GM12878 (cell line): ENCODE measurements around the gene TMEM87A. TPM values are rescaled to one million over a fixed set of nuclear protein-coding genes. Genes with fewer than 3 reads are reported as not detected.

Source experiments
- ATAC-seq: fragments of 200-7000 bp; cut with Tn5 transposase; 3 replicates; pipeline ENCODE4 v1.9.1; 2020; ENCODE audit warnings: mild to moderate bottlenecking, moderate library complexity
- BruUV-seq: library from RNA; stranded (reverse); fragments of 400-500 nt; replicated peaks from 2 replicates; lab custom pipeline; 2021; lab: Mats Ljungman, UMichigan
- CTCF ChIA-PET: fragments of 300-600 bp; sonication (Branson Sonifier 250); formaldehyde crosslinking; extraction: SDS; loops from one replicate; lab custom pipeline; 2021; ENCODE audit warnings: inconsistent platforms; lab: Yijun Ruan, JAX
- POLR2A ChIA-PET: fragments of 350-600 bp; formaldehyde crosslinking; extraction: SDS; loops from one replicate; lab custom pipeline; 2021; ENCODE audit warnings: inconsistent platforms; lab: Charles Lee
- RAD21 ChIA-PET: fragments of 300-600 bp; sonication (Branson Sonifier 250); formaldehyde crosslinking; loops from one replicate; lab custom pipeline; 2023; ENCODE audit warnings: antibody characterized with exemption; ENCODE audit not compliant: unreplicated experiment; lab: Charles Lee
- SMC1A ChIA-PET: fragments of 300-600 bp; sonication (Branson Sonifier 250); formaldehyde crosslinking; loops from one replicate; lab custom pipeline; 2023; ENCODE audit not compliant: unreplicated experiment, uncharacterized antibody; lab: Charles Lee
- DNase-seq: peaks from one replicate; pipeline ENCODE4 v3.0.0-alpha.2; 2011; ENCODE audit warnings: low read depth, low spot score
- FAIRE-seq: peaks from 3 replicates; lab custom pipeline; 2011; peaks lifted over from hg19 to GRCh38; lab: Jason Lieb, UNC
- H2AFZ ChIP-seq: 2 replicates; pipeline ENCODE4 v1.6.0; 2011; ENCODE audit warnings: low read depth, low read length, control low read depth; ENCODE audit not compliant: control insufficient read depth
- H3K27ac ChIP-seq: 2 replicates; pipeline ENCODE4 v1.5.1; 2011; ENCODE audit warnings: control low read depth; ENCODE audit not compliant: control insufficient read depth, insufficient read depth
- H3K27me3 ChIP-seq, 2 experiments: replicated peaks in 1 of 2; 2 replicates each; pipeline versions ENCODE4 v1.6.0 to v1.6.1; 2011; ENCODE audit warnings: low read length in 1 of 2; ENCODE audit not compliant: control insufficient read depth in 2 of 2, insufficient read depth in 2 of 2
- H3K36me3 ChIP-seq, 2 experiments: 2 replicates each; pipeline ENCODE4 v1.5.1; 2011; ENCODE audit warnings: low read length in 1 of 2; ENCODE audit not compliant: control insufficient read depth in 2 of 2, insufficient read depth in 2 of 2
- H3K4me1 ChIP-seq: 2 replicates; pipeline ENCODE4 v1.6.1; 2011; ENCODE audit warnings: mild to moderate bottlenecking, low read length, moderate library complexity, mixed read lengths; ENCODE audit not compliant: control insufficient read depth, insufficient read depth
- H3K4me2 ChIP-seq: 2 replicates; pipeline ENCODE4 v1.6.0; 2011; ENCODE audit warnings: control low read depth; ENCODE audit not compliant: control insufficient read depth, insufficient read depth
- H3K4me3 ChIP-seq: fragments of 200-600 bp; sonication (generic); 2 replicates; pipeline ENCODE4 v1.5.1; 2016
- H3K79me2 ChIP-seq: 2 replicates; pipeline ENCODE4 v1.6.0; 2011; ENCODE audit warnings: low read length; ENCODE audit not compliant: control insufficient read depth, insufficient read depth
- H3K9ac ChIP-seq: 2 replicates; pipeline ENCODE4 v1.8.0; 2011; ENCODE audit warnings: low read length, control low read depth, mixed read lengths; ENCODE audit not compliant: control insufficient read depth, insufficient read depth
- H3K9me3 ChIP-seq: replicated peaks from 3 replicates; pipeline ENCODE4 v1.5.1; 2011; ENCODE audit warnings: mild to moderate bottlenecking, low read length; ENCODE audit not compliant: control insufficient read depth, insufficient read depth
- H4K20me1 ChIP-seq: 2 replicates; pipeline ENCODE4 v1.6.0; 2011; ENCODE audit not compliant: control insufficient read depth, insufficient read depth
- BRCA1 ChIP-seq: IDR thresholded peaks from 2 replicates; pipeline ENCODE4 v1.6.1; 2011; ENCODE audit warnings: low read depth, low read length, improper control_type of control experiment
- CHD2 ChIP-seq: IDR thresholded peaks from 2 replicates; pipeline ENCODE4 v1.6.1; 2011; ENCODE audit warnings: low read depth, low read length, improper control_type of control experiment, borderline replicate concordance
- FOXM1 ChIP-seq: IDR thresholded peaks from 2 replicates; pipeline ENCODE4 v1.6.1; 2012; ENCODE audit warnings: low read depth, mild to moderate bottlenecking, inconsistent platforms, low read length, moderate library complexity
- IKZF2 ChIP-seq, 2 experiments: fragments of 450-650 bp; IDR thresholded peaks; 2 replicates each; pipeline ENCODE4 v1.6.1; 2017; ENCODE audit warnings: mild to moderate bottlenecking in 2 of 2, moderate library complexity in 2 of 2
- MTA3 ChIP-seq: IDR thresholded peaks from 2 replicates; pipeline ENCODE4 v1.6.1; 2012; ENCODE audit warnings: low read length, inconsistent platforms, borderline replicate concordance
- POLR2AphosphoS5 ChIP-seq: IDR thresholded peaks from 2 replicates; pipeline ENCODE4 v1.6.1; 2011; ENCODE audit warnings: mild to moderate bottlenecking, low read length, inconsistent platforms
- RUNX3 ChIP-seq: IDR thresholded peaks from 2 replicates; pipeline ENCODE4 v1.6.1; 2012; ENCODE audit warnings: low read length, inconsistent platforms
- ZBTB11 ChIP-seq: fragments of 450-650 bp; formaldehyde crosslinking; IDR thresholded peaks from 2 replicates; pipeline ENCODE4 v1.5.0; 2022; ENCODE audit warnings: mild to moderate bottlenecking, missing genetic modification characterization
- ZNF384 ChIP-seq: IDR thresholded peaks from 2 replicates; pipeline ENCODE4 v1.6.1; 2012; ENCODE audit warnings: low read depth, mild to moderate bottlenecking, low read length, improper control_type of control experiment, borderline replicate concordance
- WGBS: methylation state at CpG from one replicate; pipeline ENCODE4 v1.1.6; 2016; ENCODE audit warnings: low lambda C conversion rate; ENCODE audit not compliant: insufficient replicate concordance, insufficient coverage; ENCODE audit errors: missing lambda C conversion rate; 5-methylcytosine and 5-hydroxymethylcytosine counted together
- in situ Hi-C: fragments of 300-500 bp; cut with MboI; formaldehyde crosslinking; loops from 9 replicates; pipeline ENCODE4 v1.14.3; 2018; ENCODE audit warnings: mixed read lengths
- intact Hi-C: fragments of 100-400 bp; cut with micrococcal nuclease; formaldehyde crosslinking; loops from one replicate; pipeline ENCODE4 v1.14.2; 2022; ENCODE audit not compliant: unreplicated experiment
- polyA plus RNA-seq, 11 experiments: library from polyadenylated mRNA; depleted of rRNA in 4 of 11; unstranded in 6 of 11; stranded (reverse) in 5 of 11; fragments of >200 nt; fragmentation: Nextera tagmentation in 4 of 11; fragmentation: Illumina TruSeq in 1 of 11; extraction: Ambion mirVana in 4 of 11; extraction: Trizol in 1 of 11; gene quantifications; 1 replicate in 1 of 11; 2 replicates in 10 of 11; pipeline versions ENCODE4 v1.2.1 to v1.2.3, GENCODE V29; 2011 to 2016; ENCODE audit warnings: inconsistent platforms in 2 of 11, missing spikeins in 2 of 11, low read depth in 1 of 11
- total RNA-seq, 4 experiments: library from RNA; depleted of rRNA in 3 of 4; stranded (reverse); fragments of >200 nt in 3 of 4; fragmentation: Illumina TruSeq in 1 of 4; extraction: Trizol in 1 of 4; gene quantifications; 2 replicates each; pipeline versions ENCODE4 v1.2.1 to v1.2.3, GENCODE V29; 2013 to 2021

The TMEM87A gene
- total and polyA plus RNA-seq, 10 of the 15 experiments (the other 5 are each of a cell fraction or from before 2014, with no cell fraction given), result 18.2 to 53.2 (median 33.4) TPM

GRCh38 chr15:42275780-42276391, 2.7 kb upstream of the TMEM87A start:
- Histone ChIP-seq H3K4me1 (no peaks in the 10 kb centered on the region; the same call in 1 of the 2 replicates), H3K9ac (peak overlapping the region; percentile 97), H2AFZ (peak overlapping the region; percentile 57), H3K27ac (peak overlapping the region; percentile 95; the same call in 1 of the 2 replicates), H3K4me2 (peak overlapping the region; percentile 98), H3K36me3 (no peaks in the 10 kb centered on the region; a peak in 2 of 4 replicates), H3K9me3 (no peaks in the 10 kb centered on the region), H3K79me2 (peaks cover 50% of the 10 kb centered on the region), H4K20me1 (no peaks in the 10 kb centered on the region), H3K4me3 (peak overlapping the region; percentile 85), H3K27me3 (no peaks in the 10 kb centered on the region)
- RAD21 ChIA-PET, result interaction anchor here (0.6 kb wide), 1 partner anchor 82 kb away, joined by 3 read pairs; no protein-coding TSS in a partner anchor
- intact Hi-C loops, result no loop called here
- BruUV-seq, result no TSS peak
- FAIRE-seq (no peak), DNase-seq (no peak), ATAC-seq (no peak)
- CTCF ChIA-PET, result interaction anchor here (0.8 to 1.4 kb wide), 2 partner anchors 92 to 137 kb away, joined by 3 read pairs; no protein-coding TSS in a partner anchor
- in situ Hi-C loops, result no loop called here
- POLR2A ChIA-PET, result interaction anchor here (1.1 kb wide), 1 partner anchor 69 kb away, joined by 3 read pairs; no protein-coding TSS in a partner anchor
- SMC1A ChIA-PET, result interaction anchor here (0.8 to 2.6 kb wide), 5 partner anchors 14 to 69 kb away, joined by 3 to 9 read pairs (median 5); partner anchors contain the start of gene VPS39
- TF ChIP-seq ZBTB11 (CRISPR knock-in tag) (no peak), IKZF2 (IDR thresholded peaks at IDR 0.05) (no peak), ZNF384 (no peak), RUNX3 (0 out of 2 replicates have a peak, but pooled peaks have one; percentile 20), FOXM1 (no peak), CHD2 (no peak), POLR2AphosphoS5 (no peak), MTA3 (no peak), BRCA1 (no peak)
- 2% methylated on average over 4 of the region's 4 CpGs for WGBS
